Measurements from ENCODE around the gene RETNLB. TPM values are rescaled to one million over a fixed set of nuclear protein-coding genes. Genes with fewer than 3 reads are reported as not detected.

RETNLB gene
- total and polyA plus RNA-seq, 2 of the 4 experiments (the other 2 are of a cell fraction), result not detected

DNA sequence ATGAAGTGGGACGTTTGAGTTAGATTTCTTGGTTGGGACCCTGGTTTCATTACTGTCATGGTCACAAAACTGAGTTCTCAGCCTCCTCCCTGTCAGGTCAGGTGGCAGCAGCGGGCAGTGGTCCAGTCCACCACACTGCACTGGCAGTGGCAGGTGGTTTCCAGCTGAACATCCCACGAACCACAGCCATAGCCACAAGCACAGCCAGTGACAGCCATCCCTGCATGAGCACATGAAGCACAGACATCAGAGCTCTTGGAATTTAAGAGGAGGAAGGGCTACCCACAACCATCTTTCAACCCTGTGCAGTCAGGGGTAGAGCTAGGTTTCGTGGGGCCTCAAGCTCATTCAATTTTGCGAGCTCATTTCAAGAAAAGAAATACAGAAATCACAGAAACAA, 1.5 kb downstream of the RETNLB start:
- H2AK5ac ChIP-seq (ENCODE audit: low read depth, low read length), result no peak overlapping the region
- no peak for DNase-seq
- H2AFZ ChIP-seq (replicated peaks; ENCODE audit: low read length, poor library complexity), result no peak overlapping the region
- no peaks in the 10 kb centered on the region for H3K4me1 ChIP-seq (ENCODE audit: control insufficient read depth, insufficient read depth, low read length)
- no peak overlapping the region for H2BK5ac ChIP-seq (ENCODE audit: low read depth, low read length, poor library complexity, severe bottlenecking)
- dilution Hi-C loops (cut with HindIII; ENCODE audit: low sequenced_read_pairs, unreplicated experiment), result no loop called here
- in situ Hi-C loops (cut with MboI; ENCODE audit: low sequenced_read_pairs), result no loop called here
- H2AK9ac ChIP-seq (replicated peaks; ENCODE audit: low read depth, low read length, poor library complexity), result no peak overlapping the region
- H4K5ac ChIP-seq (ENCODE audit: low read depth, low read length), result no peak overlapping the region
- H3K4ac ChIP-seq (ENCODE audit: low read depth, low read length), result no peak overlapping the region
- CTCF ChIA-PET, result no interaction called here
- H3K56ac ChIP-seq (ENCODE audit: extremely low read depth, insufficient read depth, low read length), result no peak overlapping the region
- H3K9ac ChIP-seq (ENCODE audit: low read depth, low read length), result no peak overlapping the region
- H3K27ac ChIP-seq (ENCODE audit: insufficient read depth, low read length), result no peak overlapping the region
- no peak for ATAC-seq (ENCODE audit: low read depth)
- H3K23ac ChIP-seq (ENCODE audit: low read depth, low read length), result no peak overlapping the region
- H3K14ac ChIP-seq (replicated peaks; ENCODE audit: low read depth, low read length), result no peak overlapping the region
- POLR2A ChIA-PET (ENCODE audit: unreplicated experiment), result no interaction called here
- H3K9me3 ChIP-seq (ENCODE audit: control insufficient read depth, insufficient read depth, low read length), result no peaks in the 10 kb centered on the region
- H4K91ac ChIP-seq (ENCODE audit: insufficient read depth, low read depth, low read length), result no peak overlapping the region
- intact Hi-C loops (cut with micrococcal nuclease), result no loop called here
- no peaks in the 10 kb centered on the region for H3K27me3 ChIP-seq (ENCODE audit: control insufficient read depth, insufficient read depth, low read length)
- H4K8ac ChIP-seq (ENCODE audit: low read depth in 2 of 2, low read length in 2 of 2), result no peak overlapping the region
- H2BK120ac ChIP-seq (ENCODE audit: low read depth, low read length), result no peak overlapping the region
- H2BK15ac ChIP-seq (ENCODE audit: low read depth, low read length), result no peak overlapping the region
- no peak for TF ChIP-seq MXI1 (IDR thresholded peaks at IDR 0.05; ENCODE audit: borderline replicate concordance, low read depth, low read length)
- TF ChIP-seq BHLHE40 (IDR thresholded peaks at IDR 0.05; ENCODE audit: low read depth, low read length), result no peak
- TF ChIP-seq CTCF (conservative IDR thresholded peaks at IDR 0.05; ENCODE audit: low read depth, low read length), result no peak
- TF ChIP-seq MAFK (IDR thresholded peaks at IDR 0.05; ENCODE audit: low read depth, low read length), result no peak
- no peak for TF ChIP-seq FOS (IDR thresholded peaks at IDR 0.05; ENCODE audit: low read depth, low read length)
- TF ChIP-seq CHD1 (IDR thresholded peaks at IDR 0.05; ENCODE audit: low read depth, low read length), result no peak
- H4K20me1 ChIP-seq (ENCODE audit: insufficient read depth, low read length), result no peaks in the 10 kb centered on the region
- H3K4me3 ChIP-seq (ENCODE audit: insufficient read depth, low read depth, low read length), result no peak overlapping the region
- H3K4me2 ChIP-seq (ENCODE audit: low read depth, low read length), result no peak overlapping the region
- H3K18ac ChIP-seq (ENCODE audit: low read depth, low read length), result no peak overlapping the region
- H2BK20ac ChIP-seq (ENCODE audit: low read depth, low read length), result no peak overlapping the region
- no peaks in the 10 kb centered on the region for H3K79me1 ChIP-seq (ENCODE audit: low read depth in 1 of 2, low read length in 2 of 2)
- H3K9me1 ChIP-seq (ENCODE audit: insufficient read depth, low read length), result no peaks in the 10 kb centered on the region
- BruUV-seq (replicated peaks), result no TSS peak
- WGBS, 2 experiments (ENCODE audit: extremely low coverage in 2 of 2, insufficient read length in 1 of 2), result no CpG with 5 or more reads among the region's 5 CpGs
- no peaks in the 10 kb centered on the region for H3K36me3 ChIP-seq (ENCODE audit: control insufficient read depth, insufficient read depth, low read length)
